Endothelial cell of umbilical vein (primary cell): ENCODE data around the gene MAML3. TPM values are rescaled to one million over a fixed set of nuclear protein-coding genes. Genes with fewer than 3 reads are reported as not detected.

Source experiments
- BruUV-seq: library from RNA; stranded (reverse); fragments of 400-500 nt; replicated peaks from 2 replicates; lab custom pipeline; 2021; lab: Mats Ljungman, UMichigan
- CTCF ChIA-PET: fragments of 300-600, 350-600 bp; sonication (Branson Sonifier 250); formaldehyde crosslinking; loops from one replicate; lab custom pipeline; 2021; ENCODE audit warnings: antibody characterized with exemption, inconsistent platforms; lab: Charles Lee
- POLR2A ChIA-PET: fragments of 300-600, 350-600 bp; sonication (Branson Sonifier 250); formaldehyde crosslinking; loops from one replicate; lab custom pipeline; 2021; ENCODE audit warnings: antibody characterized with exemption, inconsistent platforms; lab: Charles Lee
- DNase-seq: peaks from one replicate; pipeline ENCODE4 v3.0.0-alpha.2; 2011; ENCODE audit warnings: low read depth, low spot score
- FAIRE-seq: peaks from 2 replicates; lab custom pipeline; 2011; peaks lifted over from hg19 to GRCh38; lab: Jason Lieb, UNC
- H2AFZ ChIP-seq: 2 replicates; pipeline ENCODE4 v1.6.0; 2012; ENCODE audit warnings: low read depth, low read length, control low read depth, inconsistent platforms
- H3K27ac ChIP-seq: 2 replicates; pipeline ENCODE4 v1.5.1; 2011; ENCODE audit warnings: low read depth, mild to moderate bottlenecking, control low read depth, low read length, moderate library complexity; ENCODE audit not compliant: insufficient read depth
- H3K27me3 ChIP-seq, 2 experiments: 2 replicates each; pipeline versions ENCODE4 v1.6.0 to v1.6.1; 2011; ENCODE audit warnings: low read length in 2 of 2, mixed read lengths in 1 of 2; ENCODE audit not compliant: control insufficient read depth in 2 of 2, insufficient read depth in 2 of 2
- H3K36me3 ChIP-seq, 2 experiments: 2 replicates in 1 of 2; 3 replicates in 1 of 2; pipeline ENCODE4 v1.5.1; 2011; ENCODE audit warnings: low read length in 2 of 2, mild to moderate bottlenecking in 1 of 2, moderate library complexity in 1 of 2; ENCODE audit not compliant: control insufficient read depth in 2 of 2, insufficient read depth in 2 of 2; ENCODE audit errors: extremely low read depth in 1 of 2
- H3K4me1 ChIP-seq: 3 replicates; pipeline ENCODE4 v1.5.1; 2011; ENCODE audit warnings: mild to moderate bottlenecking, low read length; ENCODE audit not compliant: control insufficient read depth, insufficient read depth; ENCODE audit errors: extremely low read depth
- H3K4me2 ChIP-seq: 2 replicates; pipeline ENCODE4 v1.6.1; 2011; ENCODE audit warnings: low read length, control low read depth, mixed read lengths; ENCODE audit not compliant: insufficient read depth
- H3K4me3 ChIP-seq, 3 experiments: fragments of 200-600 bp in 1 of 3; sonication (generic), shearing (Covaris generic) in 1 of 3; replicated peaks in 1 of 3; 2 replicates each; pipeline ENCODE4 v1.5.1; 2011 to 2016; ENCODE audit warnings: control low read depth in 3 of 3, low read length in 3 of 3, mild to moderate bottlenecking in 2 of 3, inconsistent platforms in 1 of 3, low read depth in 1 of 3, moderate library complexity in 1 of 3; ENCODE audit not compliant: insufficient read depth in 1 of 3
- H3K79me2 ChIP-seq: 2 replicates; pipeline ENCODE4 v1.6.0; 2012; ENCODE audit warnings: low read length, inconsistent platforms; ENCODE audit not compliant: control insufficient read depth, insufficient read depth
- H3K9ac ChIP-seq: replicated peaks from 2 replicates; pipeline ENCODE3; 2011; ENCODE audit warnings: low read length, control low read depth; ENCODE audit not compliant: insufficient read depth; ENCODE audit errors: extremely low read depth
- H3K9me1 ChIP-seq: replicated peaks from 3 replicates; pipeline ENCODE4 v1.6.0; 2011; ENCODE audit warnings: mild to moderate bottlenecking, low read length; ENCODE audit not compliant: control insufficient read depth, insufficient read depth; ENCODE audit errors: extremely low read depth
- H3K9me3 ChIP-seq: replicated peaks from 2 replicates; pipeline ENCODE4 v1.5.1; 2012; ENCODE audit warnings: low read length, inconsistent platforms; ENCODE audit not compliant: control insufficient read depth, insufficient read depth
- H4K20me1 ChIP-seq: replicated peaks from 2 replicates; pipeline ENCODE3; 2011; ENCODE audit warnings: mild to moderate bottlenecking, low read length; ENCODE audit not compliant: control insufficient read depth, insufficient read depth; ENCODE audit errors: extremely low read depth
- CTCF ChIP-seq, 2 donors: IDR thresholded peaks; 1 replicate in 1 of 2; 2 replicates in 1 of 2; pipeline ENCODE4 v1.5.1; 2011; ENCODE audit warnings: low read length in 2 of 2, mild to moderate bottlenecking in 2 of 2, moderate library complexity in 2 of 2, control low read depth in 1 of 2, inconsistent platforms in 1 of 2, low read depth in 1 of 2; ENCODE audit not compliant: insufficient read depth in 1 of 2; ENCODE audit errors: extremely low read depth in 1 of 2
- EZH2 ChIP-seq: IDR thresholded peaks from 2 replicates; pipeline ENCODE4 v1.6.1; 2012; ENCODE audit warnings: borderline replicate concordance, low read depth, mild to moderate bottlenecking, moderate library complexity, low read length, inconsistent platforms; ENCODE audit not compliant: severe bottlenecking
- FOS ChIP-seq: IDR thresholded peaks from 2 replicates; pipeline ENCODE4 v1.6.1; 2011; ENCODE audit warnings: mild to moderate bottlenecking, low read length, moderate library complexity, borderline replicate concordance; ENCODE audit not compliant: insufficient read depth
- GATA2 ChIP-seq: IDR thresholded peaks from 2 replicates; pipeline ENCODE4 v1.7.0; 2011; ENCODE audit warnings: low read depth, mild to moderate bottlenecking, moderate library complexity, mixed read lengths, low read length; ENCODE audit not compliant: insufficient read length, insufficient read depth
- JUN ChIP-seq: IDR thresholded peaks from 2 replicates; pipeline ENCODE4 v1.6.1; 2011; ENCODE audit warnings: borderline replicate concordance, low read depth; ENCODE audit not compliant: insufficient read length, insufficient read depth
- MAX ChIP-seq: IDR thresholded peaks from 2 replicates; pipeline ENCODE4 v1.6.1; 2011; ENCODE audit not compliant: insufficient read depth, insufficient read length
- MYC ChIP-seq: IDR thresholded peaks from one replicate; pipeline ENCODE4 v1.6.1; 2011; ENCODE audit warnings: mild to moderate bottlenecking, low read depth, low read length
- POLR2A ChIP-seq: IDR thresholded peaks from 2 replicates; pipeline ENCODE4 v1.6.1; 2012; ENCODE audit warnings: low read depth, mild to moderate bottlenecking, control low read depth, low read length
- POLR2AphosphoS5 ChIP-seq: IDR thresholded peaks from 2 replicates; pipeline ENCODE4 v1.6.1; 2012; ENCODE audit warnings: low read depth, mild to moderate bottlenecking, control low read depth, low read length, moderate library complexity; ENCODE audit not compliant: insufficient read depth
- dilution Hi-C: fragments of 300-500 bp; cut with MboI; formaldehyde crosslinking; loops from one replicate; pipeline ENCODE4 v1.15.0; 2019; ENCODE audit warnings: low sequenced_read_pairs; ENCODE audit not compliant: extremely low pct_ligation_motif_present
- intact Hi-C: fragments of 100-400 bp; cut with micrococcal nuclease; formaldehyde crosslinking; loops from one replicate; pipeline ENCODE4 v1.10.0; 2022
- polyA plus RNA-seq, 4 experiments: library from polyadenylated mRNA; depleted of rRNA in 3 of 4; stranded (reverse) in 3 of 4; unstranded in 1 of 4; fragments of >200 nt; gene quantifications; 2 replicates each; pipeline versions ENCODE4 v1.2.1 to v1.2.3, GENCODE V29; 2011 to 2012; ENCODE audit warnings: missing spikeins in 1 of 4
- total RNA-seq: library from RNA; stranded (reverse); gene quantifications from 2 replicates; pipeline ENCODE4 v1.2.3, GENCODE V29; 2021

Gene MAML3
- total and polyA plus RNA-seq, 2 donors (not counting 3 experiments of a cell fraction or from before 2014, with no cell fraction given): 14.0 to 20.3 TPM

GRCh38 chr4:139912445-139912844, 241.5 kb downstream of the MAML3 start:
- POLR2A ChIA-PET: no interaction called here
- FAIRE-seq: no peak
- Histone ChIP-seq H3K36me3 (no peaks in the 10 kb centered on the region), H3K9me1 (no peaks in the 10 kb centered on the region), H3K4me2 (no peak overlapping the region), H4K20me1 (no peaks in the 10 kb centered on the region), H3K27me3 (no peaks in the 10 kb centered on the region), H3K9ac (no peak overlapping the region), H3K27ac (no peak overlapping the region), H3K4me1 (peaks cover 22% of the 10 kb centered on the region), H3K4me3 (no peak overlapping the region), H3K79me2 (no peaks in the 10 kb centered on the region), H3K9me3 (no peaks in the 10 kb centered on the region), H2AFZ (no peak overlapping the region)
- dilution Hi-C loops: no loop called here
- BruUV-seq: no TSS peak
- TF ChIP-seq POLR2AphosphoS5: no peak
- no peak for TF ChIP-seq EZH2
- TF ChIP-seq MYC: no peak
- TF ChIP-seq GATA2: no peak
- TF ChIP-seq POLR2A: no peak
- TF ChIP-seq FOS: no peak
- no peak for TF ChIP-seq CTCF (IDR thresholded peaks at IDR 0.05; ENCODE audit: extremely low read depth in 1 of 2, insufficient read depth in 1 of 2, low read depth in 1 of 2, low read length in 2 of 2)
- TF ChIP-seq JUN: no peak
- TF ChIP-seq MAX: no peak
- CTCF ChIA-PET: no interaction called here
- no peak for DNase-seq
- intact Hi-C loops: loop anchor here (2.0 to 5.0 kb wide), 3 partner anchors 75 to 340 kb away; no protein-coding TSS in a partner anchor
